SK-N-SH (cell line): ENCODE measurements around the gene PDE9A.

Experiments
- EP300 ChIP-seq, 2 experiments: IDR thresholded peaks; 2 replicates each; pipeline versions ENCODE4 v1.4.0 to v1.6.1; 2012; ENCODE audit warnings: borderline replicate concordance in 1 of 2, low read depth in 1 of 2, low read length in 1 of 2
- GABPA ChIP-seq: IDR thresholded peaks from 2 replicates; pipeline ENCODE4 v1.4.0; 2012; ENCODE audit warnings: low read depth, mild to moderate bottlenecking
- GATA2 ChIP-seq: sonication (generic); formaldehyde crosslinking; IDR thresholded peaks from 2 replicates; pipeline ENCODE4 v1.5.0; 2020; ENCODE audit warnings: mild to moderate bottlenecking, missing genetic modification reagents
- NRF1 ChIP-seq: IDR thresholded peaks from 2 replicates; pipeline ENCODE4 v1.6.1; 2012; ENCODE audit warnings: low read depth, mild to moderate bottlenecking, low read length
- RCOR1 ChIP-seq: fragments of 150-350 bp; IDR thresholded peaks from 2 replicates; pipeline ENCODE4 v1.6.1; 2017; ENCODE audit warnings: antibody characterized with exemption, low read length
- SMC3 ChIP-seq: IDR thresholded peaks from 2 replicates; pipeline ENCODE4 v1.6.1; 2012; ENCODE audit warnings: low read depth, low read length, improper control_type of control experiment
- TAF1 ChIP-seq: IDR thresholded peaks from 2 replicates; pipeline ENCODE4 v1.6.1; 2012; ENCODE audit warnings: low read depth, mild to moderate bottlenecking, low read length, moderate library complexity, borderline replicate concordance
- TF ChIP-seq, protein P1 (sequence below): fragments of 200-600 bp; sonication (generic); IDR thresholded peaks from 2 replicates; pipeline ENCODE4 v1.6.1; 2017; ENCODE audit warnings: antibody characterized with exemption, mild to moderate bottlenecking, moderate library complexity

DNA sequence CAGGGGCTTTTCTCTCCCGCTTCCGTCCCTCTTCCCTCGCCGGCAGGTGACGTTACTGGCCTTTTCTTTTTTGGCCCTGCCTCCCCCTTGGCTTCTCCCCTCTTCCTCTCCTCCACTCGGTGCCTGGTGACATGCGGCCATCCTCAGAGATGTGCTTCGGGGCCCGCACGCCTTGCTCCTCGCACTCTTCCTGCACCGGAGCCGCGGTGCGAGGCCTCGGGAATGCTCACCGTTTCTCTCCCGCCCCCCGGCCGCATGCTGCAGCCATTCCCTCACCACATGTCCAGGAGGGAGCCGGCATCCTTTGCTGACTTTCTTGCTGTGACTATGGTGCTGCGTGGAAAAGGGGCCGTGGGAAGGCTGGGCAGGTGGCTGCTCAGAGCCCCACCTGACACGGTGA lies 39.3 kb downstream of the PDE9A start:
- TF ChIP-seq, protein P1, sequence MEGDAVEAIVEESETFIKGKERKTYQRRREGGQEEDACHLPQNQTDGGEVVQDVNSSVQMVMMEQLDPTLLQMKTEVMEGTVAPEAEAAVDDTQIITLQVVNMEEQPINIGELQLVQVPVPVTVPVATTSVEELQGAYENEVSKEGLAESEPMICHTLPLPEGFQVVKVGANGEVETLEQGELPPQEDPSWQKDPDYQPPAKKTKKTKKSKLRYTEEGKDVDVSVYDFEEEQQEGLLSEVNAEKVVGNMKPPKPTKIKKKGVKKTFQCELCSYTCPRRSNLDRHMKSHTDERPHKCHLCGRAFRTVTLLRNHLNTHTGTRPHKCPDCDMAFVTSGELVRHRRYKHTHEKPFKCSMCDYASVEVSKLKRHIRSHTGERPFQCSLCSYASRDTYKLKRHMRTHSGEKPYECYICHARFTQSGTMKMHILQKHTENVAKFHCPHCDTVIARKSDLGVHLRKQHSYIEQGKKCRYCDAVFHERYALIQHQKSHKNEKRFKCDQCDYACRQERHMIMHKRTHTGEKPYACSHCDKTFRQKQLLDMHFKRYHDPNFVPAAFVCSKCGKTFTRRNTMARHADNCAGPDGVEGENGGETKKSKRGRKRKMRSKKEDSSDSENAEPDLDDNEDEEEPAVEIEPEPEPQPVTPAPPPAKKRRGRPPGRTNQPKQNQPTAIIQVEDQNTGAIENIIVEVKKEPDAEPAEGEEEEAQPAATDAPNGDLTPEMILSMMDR = no peak
- TF ChIP-seq TAF1 (no peak), GABPA (no peak), GATA2 (CRISPR knock-in tag) (no peak), NRF1 (no peak), EP300 (IDR thresholded peaks at IDR 0.05; ENCODE audit: borderline replicate concordance in 1 of 2, low read depth in 1 of 2, low read length in 1 of 2) (no peak), RCOR1 (no peak), SMC3 (no peak)
